Measurements from ENCODE around the gene COL27A1. TPM values are rescaled to one million over a fixed set of nuclear protein-coding genes. Genes with fewer than 3 reads are reported as not detected.

COL27A1 gene
- 1 to 10 TPM; 8.9 to 9.1 TPM for total RNA-seq

DNA sequence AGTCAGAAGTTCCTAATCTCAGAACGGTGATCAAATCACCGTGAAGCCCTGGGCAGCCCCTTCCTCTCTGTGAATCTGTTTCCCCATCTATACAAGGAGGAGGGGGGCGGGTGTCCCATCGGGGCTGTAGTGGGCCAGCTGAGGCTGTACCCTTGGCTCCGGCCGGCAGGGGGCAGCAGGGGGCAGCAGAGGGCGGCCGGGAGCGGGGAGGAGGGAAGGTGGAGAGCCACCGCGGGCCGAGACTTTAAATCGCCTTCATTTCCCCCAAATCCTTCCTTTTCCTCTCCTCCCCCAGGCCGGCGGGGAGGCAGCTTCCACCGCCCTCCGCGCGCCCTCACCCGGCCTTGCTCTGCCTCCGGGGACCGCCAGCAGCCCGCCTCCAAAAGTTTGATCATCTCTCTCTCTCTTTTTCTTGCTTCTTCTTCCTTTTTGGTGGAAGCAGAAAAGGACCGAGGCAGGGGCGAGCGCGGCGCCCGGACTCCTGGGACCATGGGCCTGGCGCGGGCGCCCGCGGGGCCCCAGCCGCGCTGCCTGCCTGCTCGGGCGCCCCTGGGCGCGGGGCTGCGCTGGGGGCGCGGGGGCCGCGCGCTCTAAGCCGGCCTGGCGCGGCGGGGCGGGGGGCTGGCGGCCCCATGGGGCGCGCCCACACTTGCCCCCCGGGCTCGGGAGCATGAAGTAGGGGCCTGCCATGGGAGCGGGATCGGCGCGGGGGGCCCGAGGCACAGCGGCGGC is at the start of gene COL27A1:
Gene COL27A1, plus strand, starts transcription at position 275 of the 732 bp plus-strand sequence. Its CDS starts 414 bp downstream, at position 689.
- POLR2A ChIA-PET, result interaction anchor here (0.6 kb wide), 1 partner anchor 138 kb away, joined by 3 read pairs; no protein-coding TSS in a partner anchor
- peaks cover 43% of the 10 kb centered on the region for H3K27me3 Mint-ChIP-seq

GRCh38 chr9:114107286-114108001 is 47.9 kb upstream of the COL27A1 start:
- Mint-ChIP-seq H3K27ac (no peak overlapping the region), H3K27me3 (peaks cover 9% of the 10 kb centered on the region), H3K9me3 (ENCODE audit: low read depth) (no peaks in the 10 kb centered on the region), H3K36me3 (ENCODE audit: low read depth) (no peaks in the 10 kb centered on the region), H3K4me1 (no peaks in the 10 kb centered on the region), H3K4me3 (no peak overlapping the region)
- intact Hi-C loops (cut with DNase I, micrococcal nuclease), result loop anchor here (1.0 to 5.0 kb wide), 7 partner anchors 45 to 545 kb away; partner anchors contain the start of gene COL27A1 (in 1 of the 2)
- ATAC-seq (peak; percentile 12), DNase-seq (no peak)
- ChIA-PET POLR2A (no interaction called here), CTCF (interaction anchor here (0.6 to 3.8 kb wide), 15 partner anchors 12 to 442 kb away, joined by 3 to 33 read pairs (median 4); no protein-coding TSS in a partner anchor)

More for the DNA sequence above, at the start of gene COL27A1:
- intact Hi-C loops (cut with DNase I, micrococcal nuclease), result loop anchor here (1.0 to 5.0 kb wide), 7 partner anchors 47 to 352 kb away; partner anchors contain the start of gene WHRN (in 1 of the 2)
- Mint-ChIP-seq H3K4me3 (peak within 1 kb of the TSS; percentile 83), H3K9me3 (ENCODE audit: low read depth) (no peaks in the 10 kb centered on the region), H3K27ac (peak within 1 kb of the TSS; percentile 80), H3K4me1 (peaks cover 23% of the 10 kb centered on the region), H3K36me3 (ENCODE audit: low read depth) (no peaks in the 10 kb centered on the region)
- DNase-seq, result peak; percentile 92
- CTCF ChIA-PET, result interaction anchor here (0.6 to 5.5 kb wide), 10 partner anchors 9 to 149 kb away, joined by 3 to 35 read pairs (median 4); no protein-coding TSS in a partner anchor
- peak; percentile 91 for ATAC-seq

- Mint-ChIP-seq H3K36me3 (ENCODE audit: low read depth) (no peaks in the 10 kb centered on the region), H3K9me3 (ENCODE audit: low read depth) (no peaks in the 10 kb centered on the region), H3K27ac (no peak overlapping the region), H3K27me3 (peaks cover 10% of the 10 kb centered on the region), H3K4me3 (no peak overlapping the region), H3K4me1 (no peaks in the 10 kb centered on the region)
- CTCF ChIA-PET, result interaction anchor here (0.6 to 3.8 kb wide), 20 partner anchors 8 to 443 kb away, joined by 3 to 33 read pairs (median 4); no protein-coding TSS in a partner anchor
- POLR2A ChIA-PET, result no interaction called here
- DNase-seq (peak; percentile 83), ATAC-seq (peak; percentile 92)
- intact Hi-C loops (cut with DNase I, micrococcal nuclease), result loop anchor here (1.0 to 5.0 kb wide), 7 partner anchors 44 to 544 kb away; partner anchors contain the start of gene COL27A1 (in 1 of the 2)
Measured at GRCh38 chr9:114108016-114108833, 47.1 kb upstream of the COL27A1 start.

GRCh38 chr9:114109124-114109523 is 46.2 kb upstream of the COL27A1 start:
- peaks cover 14% of the 10 kb centered on the region for H3K27me3 Mint-ChIP-seq
- no peak overlapping the region for H3K27ac Mint-ChIP-seq
- DNase-seq (no peak), ATAC-seq (no peak)
- POLR2A ChIA-PET, result no interaction called here
- H3K36me3 Mint-ChIP-seq (ENCODE audit: low read depth), result no peaks in the 10 kb centered on the region
- no peaks in the 10 kb centered on the region for H3K9me3 Mint-ChIP-seq (ENCODE audit: low read depth)
- CTCF ChIA-PET, result interaction anchor here (0.7 to 3.8 kb wide), 6 partner anchors 12 to 184 kb away, joined by 3 to 33 read pairs (median 6); no protein-coding TSS in a partner anchor
- H3K4me3 Mint-ChIP-seq, result no peak overlapping the region
- intact Hi-C loops (cut with DNase I, micrococcal nuclease), result loop anchor here (2.0 to 5.0 kb wide), 5 partner anchors 43 to 543 kb away; partner anchors contain the start of gene COL27A1 (in 1 of the 2)
- H3K4me1 Mint-ChIP-seq, result no peaks in the 10 kb centered on the region

DNA sequence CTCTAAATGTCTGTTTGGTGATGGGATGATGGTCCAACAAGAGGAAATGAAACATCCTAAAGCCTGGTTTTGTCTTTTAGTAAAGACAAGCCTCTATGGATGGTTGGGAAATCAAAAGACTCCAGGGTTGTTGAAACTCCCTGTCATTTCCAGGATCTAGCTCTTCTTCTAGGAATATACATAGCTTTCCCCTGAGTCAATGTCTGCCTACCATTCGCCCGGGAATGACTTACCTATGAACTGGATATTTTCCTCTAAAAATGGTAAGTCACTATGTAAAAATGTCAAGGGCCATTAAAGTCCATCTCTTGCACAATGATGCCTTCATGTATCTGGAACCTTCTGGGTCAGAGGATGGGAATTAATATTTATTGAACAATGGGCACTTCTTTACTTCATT is 45.2 kb upstream of the COL27A1 start:
- ChIA-PET CTCF (interaction anchor here (0.9 to 3.8 kb wide), 5 partner anchors 9 to 182 kb away, joined by 3 to 33 read pairs (median 4); no protein-coding TSS in a partner anchor), POLR2A (no interaction called here)
- intact Hi-C loops (cut with DNase I, micrococcal nuclease), result no loop called here
- no peaks in the 10 kb centered on the region for H3K36me3 Mint-ChIP-seq (ENCODE audit: low read depth)
- no peak overlapping the region for H3K4me3 Mint-ChIP-seq
- H3K27ac Mint-ChIP-seq, result no peak overlapping the region
- H3K4me1 Mint-ChIP-seq, result no peaks in the 10 kb centered on the region
- ATAC-seq, result no peak
- no peaks in the 10 kb centered on the region for H3K9me3 Mint-ChIP-seq (ENCODE audit: low read depth)
- H3K27me3 Mint-ChIP-seq, result peaks cover 17% of the 10 kb centered on the region
- no peak for DNase-seq

DNA sequence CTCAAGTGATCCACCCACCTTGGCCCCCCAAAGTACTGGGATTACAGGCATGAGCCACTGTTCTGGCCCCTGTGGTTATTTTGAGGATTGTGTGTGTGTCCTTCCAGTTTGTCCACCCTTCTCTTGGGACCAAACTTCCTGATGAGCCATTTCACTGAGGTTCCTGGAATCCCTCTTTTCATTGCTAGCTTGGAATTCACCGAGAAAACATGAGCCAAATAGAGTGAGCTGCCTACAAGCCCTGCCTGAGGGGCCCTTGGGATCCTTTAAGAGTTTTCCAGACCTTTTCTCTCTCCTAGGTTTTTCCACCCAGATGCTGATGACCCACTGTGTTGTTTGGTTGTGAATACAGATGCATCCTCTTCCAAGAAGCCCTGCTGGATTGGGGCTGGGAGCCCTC is 43.0 kb upstream of the COL27A1 start:
- intact Hi-C loops (cut with DNase I, micrococcal nuclease), result no loop called here
- Mint-ChIP-seq H3K27ac (no peak overlapping the region), H3K4me3 (no peak overlapping the region), H3K27me3 (peaks cover 22% of the 10 kb centered on the region), H3K9me3 (ENCODE audit: low read depth) (no peaks in the 10 kb centered on the region), H3K4me1 (no peaks in the 10 kb centered on the region), H3K36me3 (ENCODE audit: low read depth) (no peaks in the 10 kb centered on the region)
- ChIA-PET POLR2A (no interaction called here), CTCF (interaction anchor here (0.6 to 1.3 kb wide), 3 partner anchors 179 to 307 kb away, joined by 3 read pairs; no protein-coding TSS in a partner anchor)
- no peak for ATAC-seq
- DNase-seq, result no peak

DNA sequence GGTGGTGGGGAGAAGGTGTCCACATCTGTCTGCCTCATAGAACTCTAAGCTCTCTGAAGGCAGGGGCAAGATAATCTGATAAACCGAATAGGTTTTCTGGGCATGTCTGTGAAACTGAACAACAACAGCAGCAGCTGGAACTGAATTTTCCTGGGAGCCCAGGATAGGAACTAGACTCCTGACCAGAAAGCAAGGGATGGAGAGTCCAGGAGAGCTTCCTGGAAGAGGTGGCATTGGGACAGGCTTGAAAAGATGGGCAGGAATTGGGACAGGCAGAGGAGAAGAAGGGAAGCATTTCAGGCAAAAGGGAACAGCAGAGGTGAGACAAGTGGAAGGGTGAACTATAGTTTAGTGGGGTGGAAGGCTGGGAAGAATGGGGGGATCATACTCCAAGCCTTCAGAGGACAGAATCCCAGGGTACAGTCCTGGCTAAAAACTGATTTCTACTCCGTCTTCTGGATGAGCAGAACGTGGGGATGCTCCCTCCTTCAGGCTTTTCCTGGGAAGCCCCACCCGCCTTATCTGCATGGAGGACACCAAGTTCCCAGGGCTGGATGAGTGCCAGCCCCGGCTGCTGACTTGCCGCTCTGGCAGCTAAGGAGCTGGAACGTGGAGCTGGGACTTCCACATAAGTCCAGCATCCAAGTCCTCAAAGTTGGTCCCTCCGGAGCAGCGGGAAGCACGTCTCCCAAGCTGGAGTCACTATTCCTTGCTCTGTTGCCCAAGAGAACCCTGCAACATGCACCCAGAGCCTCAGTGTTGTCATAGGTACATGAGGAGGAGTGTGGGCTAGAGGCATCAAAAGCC is 42.4 kb upstream of the COL27A1 start:
- intact Hi-C loops (cut with DNase I, micrococcal nuclease), result no loop called here
- DNase-seq, result no peak
- ChIA-PET POLR2A (no interaction called here), CTCF (interaction anchor here (1.0 to 1.3 kb wide), 2 partner anchors 178 to 306 kb away, joined by 3 read pairs; no protein-coding TSS in a partner anchor)
- Mint-ChIP-seq H3K36me3 (ENCODE audit: low read depth) (no peaks in the 10 kb centered on the region), H3K27me3 (peaks cover 26% of the 10 kb centered on the region), H3K27ac (no peak overlapping the region), H3K4me1 (no peaks in the 10 kb centered on the region), H3K4me3 (no peak overlapping the region), H3K9me3 (ENCODE audit: low read depth) (no peaks in the 10 kb centered on the region)
- ATAC-seq, result no peak

DNA sequence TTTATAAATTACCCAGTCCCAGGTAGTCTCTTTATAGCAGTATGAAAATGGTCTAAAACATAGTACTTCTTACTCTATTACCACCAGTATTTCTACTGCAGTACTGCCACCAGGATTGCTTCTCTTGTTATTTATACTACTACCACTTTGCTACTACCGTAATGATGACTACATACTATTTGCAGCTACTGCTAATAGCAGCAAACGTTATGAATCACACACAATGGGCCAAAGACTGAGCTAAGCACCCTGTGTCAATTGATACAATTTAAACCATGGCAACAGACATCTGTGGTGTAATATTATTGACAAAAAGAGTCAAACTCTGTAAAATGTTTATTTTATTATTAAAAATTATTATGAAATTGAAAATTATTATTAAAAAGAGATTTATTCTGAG is 41.0 kb upstream of the COL27A1 start:
- H3K4me1 Mint-ChIP-seq, result no peaks in the 10 kb centered on the region
- H3K27me3 Mint-ChIP-seq, result peaks cover 32% of the 10 kb centered on the region
- no peak for DNase-seq
- no peak for ATAC-seq
- no peaks in the 10 kb centered on the region for H3K9me3 Mint-ChIP-seq (ENCODE audit: low read depth)
- no peaks in the 10 kb centered on the region for H3K36me3 Mint-ChIP-seq (ENCODE audit: low read depth)
- CTCF ChIA-PET, result interaction anchor here (0.6 kb wide), 1 partner anchor 24 kb away, joined by 3 read pairs; no protein-coding TSS in a partner anchor
- no peak overlapping the region for H3K4me3 Mint-ChIP-seq
- H3K27ac Mint-ChIP-seq, result no peak overlapping the region
- POLR2A ChIA-PET, result no interaction called here
- intact Hi-C loops (cut with DNase I, micrococcal nuclease), result no loop called here

DNA sequence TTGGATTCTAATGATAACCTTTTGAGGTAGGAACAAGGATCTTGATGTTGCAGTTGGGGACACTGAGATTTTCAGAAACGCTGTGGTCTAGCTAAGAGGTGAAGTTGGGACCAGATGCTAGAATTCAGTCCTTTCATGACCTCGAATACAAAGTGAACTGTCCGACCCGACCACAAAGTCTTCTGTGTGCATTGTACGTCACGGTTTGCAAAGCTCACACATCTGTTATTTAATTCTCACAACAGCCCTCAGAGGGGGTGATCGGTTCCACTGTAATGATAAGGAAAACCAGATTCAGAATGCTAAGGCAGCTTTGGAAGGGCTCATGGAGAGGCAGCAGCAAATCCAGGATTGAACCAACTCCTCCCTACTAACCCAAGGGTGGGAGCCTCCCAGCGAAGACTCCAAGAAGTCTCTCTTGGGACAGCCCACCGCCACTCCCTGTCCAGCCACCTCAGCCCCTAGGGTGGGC is 39.6 kb upstream of the COL27A1 start:
- intact Hi-C loops (cut with DNase I, micrococcal nuclease), result no loop called here
- H3K4me3 Mint-ChIP-seq, result no peak overlapping the region
- ATAC-seq (no peak), DNase-seq (no peak)
- no peak overlapping the region for H3K27ac Mint-ChIP-seq
- H3K9me3 Mint-ChIP-seq (ENCODE audit: low read depth), result no peaks in the 10 kb centered on the region
- POLR2A ChIA-PET, result no interaction called here
- peaks cover 32% of the 10 kb centered on the region for H3K27me3 Mint-ChIP-seq
- no peaks in the 10 kb centered on the region for H3K36me3 Mint-ChIP-seq (ENCODE audit: low read depth)
- CTCF ChIA-PET, result interaction anchor here (0.7 to 1.7 kb wide), 2 partner anchors 7 to 325 kb away, joined by 3 read pairs; no protein-coding TSS in a partner anchor
- H3K4me1 Mint-ChIP-seq, result no peaks in the 10 kb centered on the region

- Mint-ChIP-seq H3K4me1 (no peaks in the 10 kb centered on the region), H3K9me3 (ENCODE audit: low read depth) (no peaks in the 10 kb centered on the region), H3K4me3 (no peak overlapping the region), H3K27ac (no peak overlapping the region), H3K36me3 (ENCODE audit: low read depth) (no peaks in the 10 kb centered on the region), H3K27me3 (peaks cover 34% of the 10 kb centered on the region)
- intact Hi-C loops (cut with DNase I, micrococcal nuclease), result no loop called here
- ChIA-PET POLR2A (no interaction called here), CTCF (interaction anchor here (0.7 to 1.7 kb wide), 2 partner anchors 8 to 766 kb away, joined by 3 read pairs; no protein-coding TSS in a partner anchor)
- no peak for DNase-seq
- no peak for ATAC-seq
Measured at GRCh38 chr9:114116126-114116747, 39.1 kb upstream of the COL27A1 start.
